Measurements from ENCODE around the gene CBARP. TPM values are rescaled to one million over a fixed set of nuclear protein-coding genes. Genes with fewer than 3 reads are reported as not detected.

The CBARP gene
- total and polyA plus RNA-seq, 2 of the 13 experiments (the other 11 are each of a cell fraction or from before 2014, with no cell fraction given), result 1.2 to 1.4 TPM

DNA sequence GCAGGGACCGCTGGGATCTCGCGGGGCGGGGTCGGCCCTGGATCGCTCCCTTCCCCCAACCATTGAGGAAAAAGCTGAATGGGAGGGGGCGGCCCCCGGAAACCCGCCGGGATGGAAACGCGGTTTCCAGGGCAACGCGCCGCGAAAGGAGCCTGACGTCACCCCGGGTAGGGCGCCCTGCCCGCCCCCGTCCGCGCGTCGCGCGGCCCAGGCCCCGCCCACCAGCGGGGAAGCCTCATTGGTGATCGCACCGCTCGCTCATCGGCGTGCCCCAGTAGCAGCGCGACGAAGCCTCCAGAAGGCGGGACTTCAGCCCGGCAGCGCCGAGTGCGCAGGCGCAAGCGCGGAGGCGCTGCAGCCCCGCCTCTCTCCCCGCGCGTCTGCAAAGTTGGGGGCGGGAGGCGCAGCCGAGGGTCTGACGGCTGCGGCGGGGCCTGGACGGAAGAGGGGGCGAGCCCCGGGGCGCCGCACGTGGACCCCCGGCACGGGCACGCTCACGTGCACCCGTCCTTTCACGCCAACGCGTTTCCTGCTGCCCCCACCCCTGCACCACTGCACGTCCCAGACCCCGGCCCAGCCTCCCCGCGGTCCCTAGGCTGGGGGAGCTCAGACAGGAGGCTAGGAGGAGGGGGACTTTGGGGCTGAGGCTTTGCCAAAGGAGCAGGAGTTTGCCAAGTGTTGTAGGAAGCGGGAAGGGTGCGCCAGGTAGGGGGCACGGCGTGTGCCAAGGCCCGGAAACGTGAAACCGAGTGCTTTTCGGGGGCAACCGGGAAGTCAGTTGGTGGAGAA lies 23.1 kb upstream of the CBARP start (continued):
- TF ChIP-seq, protein P1, sequence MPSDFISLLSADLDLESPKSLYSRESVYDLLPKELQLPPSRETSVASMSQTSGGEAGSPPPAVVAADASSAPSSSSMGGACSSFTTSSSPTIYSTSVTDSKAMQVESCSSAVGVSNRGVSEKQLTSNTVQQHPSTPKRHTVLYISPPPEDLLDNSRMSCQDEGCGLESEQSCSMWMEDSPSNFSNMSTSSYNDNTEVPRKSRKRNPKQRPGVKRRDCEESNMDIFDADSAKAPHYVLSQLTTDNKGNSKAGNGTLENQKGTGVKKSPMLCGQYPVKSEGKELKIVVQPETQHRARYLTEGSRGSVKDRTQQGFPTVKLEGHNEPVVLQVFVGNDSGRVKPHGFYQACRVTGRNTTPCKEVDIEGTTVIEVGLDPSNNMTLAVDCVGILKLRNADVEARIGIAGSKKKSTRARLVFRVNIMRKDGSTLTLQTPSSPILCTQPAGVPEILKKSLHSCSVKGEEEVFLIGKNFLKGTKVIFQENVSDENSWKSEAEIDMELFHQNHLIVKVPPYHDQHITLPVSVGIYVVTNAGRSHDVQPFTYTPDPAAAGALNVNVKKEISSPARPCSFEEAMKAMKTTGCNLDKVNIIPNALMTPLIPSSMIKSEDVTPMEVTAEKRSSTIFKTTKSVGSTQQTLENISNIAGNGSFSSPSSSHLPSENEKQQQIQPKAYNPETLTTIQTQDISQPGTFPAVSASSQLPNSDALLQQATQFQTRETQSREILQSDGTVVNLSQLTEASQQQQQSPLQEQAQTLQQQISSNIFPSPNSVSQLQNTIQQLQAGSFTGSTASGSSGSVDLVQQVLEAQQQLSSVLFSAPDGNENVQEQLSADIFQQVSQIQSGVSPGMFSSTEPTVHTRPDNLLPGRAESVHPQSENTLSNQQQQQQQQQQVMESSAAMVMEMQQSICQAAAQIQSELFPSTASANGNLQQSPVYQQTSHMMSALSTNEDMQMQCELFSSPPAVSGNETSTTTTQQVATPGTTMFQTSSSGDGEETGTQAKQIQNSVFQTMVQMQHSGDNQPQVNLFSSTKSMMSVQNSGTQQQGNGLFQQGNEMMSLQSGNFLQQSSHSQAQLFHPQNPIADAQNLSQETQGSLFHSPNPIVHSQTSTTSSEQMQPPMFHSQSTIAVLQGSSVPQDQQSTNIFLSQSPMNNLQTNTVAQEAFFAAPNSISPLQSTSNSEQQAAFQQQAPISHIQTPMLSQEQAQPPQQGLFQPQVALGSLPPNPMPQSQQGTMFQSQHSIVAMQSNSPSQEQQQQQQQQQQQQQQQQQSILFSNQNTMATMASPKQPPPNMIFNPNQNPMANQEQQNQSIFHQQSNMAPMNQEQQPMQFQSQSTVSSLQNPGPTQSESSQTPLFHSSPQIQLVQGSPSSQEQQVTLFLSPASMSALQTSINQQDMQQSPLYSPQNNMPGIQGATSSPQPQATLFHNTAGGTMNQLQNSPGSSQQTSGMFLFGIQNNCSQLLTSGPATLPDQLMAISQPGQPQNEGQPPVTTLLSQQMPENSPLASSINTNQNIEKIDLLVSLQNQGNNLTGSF (CRISPR knock-in tag; IDR thresholded peaks at IDR 0.05), result no peak
- TF ChIP-seq BRCA1 (CRISPR knock-in tag; IDR thresholded peaks at IDR 0.05) (no peak), IKZF1 (IDR thresholded peaks at IDR 0.05) (no peak), ZNF724P (CRISPR knock-in tag; IDR thresholded peaks at IDR 0.05; ENCODE audit: borderline replicate concordance) (no peak; the same call in 1 of the 2 replicates), ETV5 (CRISPR knock-in tag; IDR thresholded peaks at IDR 0.05; ENCODE audit: borderline replicate concordance) (peak; percentile 51; the same call in 1 of the 2 replicates), ZNF737 (CRISPR knock-in tag; IDR thresholded peaks at IDR 0.05; ENCODE audit: borderline replicate concordance) (no peak)
- TF ChIP-seq, protein P2, sequence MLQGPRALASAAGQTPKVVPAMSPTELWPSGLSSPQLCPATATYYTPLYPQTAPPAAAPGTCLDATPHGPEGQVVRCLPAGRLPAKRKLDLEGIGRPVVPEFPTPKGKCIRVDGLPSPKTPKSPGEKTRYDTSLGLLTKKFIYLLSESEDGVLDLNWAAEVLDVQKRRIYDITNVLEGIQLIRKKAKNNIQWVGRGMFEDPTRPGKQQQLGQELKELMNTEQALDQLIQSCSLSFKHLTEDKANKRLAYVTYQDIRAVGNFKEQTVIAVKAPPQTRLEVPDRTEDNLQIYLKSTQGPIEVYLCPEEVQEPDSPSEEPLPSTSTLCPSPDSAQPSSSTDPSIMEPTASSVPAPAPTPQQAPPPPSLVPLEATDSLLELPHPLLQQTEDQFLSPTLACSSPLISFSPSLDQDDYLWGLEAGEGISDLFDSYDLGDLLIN (CRISPR knock-in tag; IDR thresholded peaks at IDR 0.05; ENCODE audit: borderline replicate concordance), result no peak
- TF ChIP-seq, protein P3, sequence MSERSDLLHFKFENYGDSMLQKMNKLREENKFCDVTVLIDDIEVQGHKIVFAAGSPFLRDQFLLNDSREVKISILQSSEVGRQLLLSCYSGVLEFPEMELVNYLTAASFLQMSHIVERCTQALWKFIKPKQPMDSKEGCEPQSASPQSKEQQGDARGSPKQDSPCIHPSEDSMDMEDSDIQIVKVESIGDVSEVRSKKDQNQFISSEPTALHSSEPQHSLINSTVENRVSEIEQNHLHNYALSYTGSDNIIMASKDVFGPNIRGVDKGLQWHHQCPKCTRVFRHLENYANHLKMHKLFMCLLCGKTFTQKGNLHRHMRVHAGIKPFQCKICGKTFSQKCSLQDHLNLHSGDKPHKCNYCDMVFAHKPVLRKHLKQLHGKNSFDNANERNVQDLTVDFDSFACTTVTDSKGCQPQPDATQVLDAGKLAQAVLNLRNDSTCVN (CRISPR knock-in tag; IDR thresholded peaks at IDR 0.05; ENCODE audit: borderline replicate concordance), result no peak; the same call in 1 of the 2 replicates
- TF ChIP-seq, protein P4, sequence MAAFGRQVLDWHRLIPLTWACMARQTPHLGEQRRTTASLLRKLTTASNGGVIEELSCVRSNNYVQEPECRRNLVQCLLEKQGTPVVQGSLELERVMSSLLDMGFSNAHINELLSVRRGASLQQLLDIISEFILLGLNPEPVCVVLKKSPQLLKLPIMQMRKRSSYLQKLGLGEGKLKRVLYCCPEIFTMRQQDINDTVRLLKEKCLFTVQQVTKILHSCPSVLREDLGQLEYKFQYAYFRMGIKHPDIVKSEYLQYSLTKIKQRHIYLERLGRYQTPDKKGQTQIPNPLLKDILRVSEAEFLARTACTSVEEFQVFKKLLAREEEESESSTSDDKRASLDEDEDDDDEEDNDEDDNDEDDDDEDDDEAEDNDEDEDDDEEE (CRISPR knock-in tag; IDR thresholded peaks at IDR 0.05), result no peak
- TF ChIP-seq, protein P5, sequence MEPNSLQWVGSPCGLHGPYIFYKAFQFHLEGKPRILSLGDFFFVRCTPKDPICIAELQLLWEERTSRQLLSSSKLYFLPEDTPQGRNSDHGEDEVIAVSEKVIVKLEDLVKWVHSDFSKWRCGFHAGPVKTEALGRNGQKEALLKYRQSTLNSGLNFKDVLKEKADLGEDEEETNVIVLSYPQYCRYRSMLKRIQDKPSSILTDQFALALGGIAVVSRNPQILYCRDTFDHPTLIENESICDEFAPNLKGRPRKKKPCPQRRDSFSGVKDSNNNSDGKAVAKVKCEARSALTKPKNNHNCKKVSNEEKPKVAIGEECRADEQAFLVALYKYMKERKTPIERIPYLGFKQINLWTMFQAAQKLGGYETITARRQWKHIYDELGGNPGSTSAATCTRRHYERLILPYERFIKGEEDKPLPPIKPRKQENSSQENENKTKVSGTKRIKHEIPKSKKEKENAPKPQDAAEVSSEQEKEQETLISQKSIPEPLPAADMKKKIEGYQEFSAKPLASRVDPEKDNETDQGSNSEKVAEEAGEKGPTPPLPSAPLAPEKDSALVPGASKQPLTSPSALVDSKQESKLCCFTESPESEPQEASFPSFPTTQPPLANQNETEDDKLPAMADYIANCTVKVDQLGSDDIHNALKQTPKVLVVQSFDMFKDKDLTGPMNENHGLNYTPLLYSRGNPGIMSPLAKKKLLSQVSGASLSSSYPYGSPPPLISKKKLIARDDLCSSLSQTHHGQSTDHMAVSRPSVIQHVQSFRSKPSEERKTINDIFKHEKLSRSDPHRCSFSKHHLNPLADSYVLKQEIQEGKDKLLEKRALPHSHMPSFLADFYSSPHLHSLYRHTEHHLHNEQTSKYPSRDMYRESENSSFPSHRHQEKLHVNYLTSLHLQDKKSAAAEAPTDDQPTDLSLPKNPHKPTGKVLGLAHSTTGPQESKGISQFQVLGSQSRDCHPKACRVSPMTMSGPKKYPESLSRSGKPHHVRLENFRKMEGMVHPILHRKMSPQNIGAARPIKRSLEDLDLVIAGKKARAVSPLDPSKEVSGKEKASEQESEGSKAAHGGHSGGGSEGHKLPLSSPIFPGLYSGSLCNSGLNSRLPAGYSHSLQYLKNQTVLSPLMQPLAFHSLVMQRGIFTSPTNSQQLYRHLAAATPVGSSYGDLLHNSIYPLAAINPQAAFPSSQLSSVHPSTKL (CRISPR knock-in tag; IDR thresholded peaks at IDR 0.05), result no peak
